Fibroblast of pulmonary artery (primary cell): Measurements from ENCODE around the gene LRRK1.

Source experiments
- DNase-seq: peaks from one replicate; pipeline ENCODE4 v3.0.0-alpha.2; 2010; ENCODE audit warnings: low read depth
- H3K4me3 ChIP-seq: replicated peaks from 2 replicates; pipeline ENCODE4 v1.5.1; 2011; ENCODE audit warnings: low read depth, mild to moderate bottlenecking, control low read depth, low read length, moderate library complexity
- CTCF ChIP-seq: IDR thresholded peaks from 2 replicates; pipeline ENCODE4 v1.5.1; 2011; ENCODE audit warnings: mild to moderate bottlenecking, control low read depth, low read length, inconsistent platforms; ENCODE audit errors: missing control alignments

Gene LRRK1

GRCh38 chr15:101066501-101067408, 147.6 kb downstream of the LRRK1 start:
- no peak for TF ChIP-seq CTCF
- H3K4me3 ChIP-seq: no peak overlapping the region
- DNase-seq: no peak

DNA sequence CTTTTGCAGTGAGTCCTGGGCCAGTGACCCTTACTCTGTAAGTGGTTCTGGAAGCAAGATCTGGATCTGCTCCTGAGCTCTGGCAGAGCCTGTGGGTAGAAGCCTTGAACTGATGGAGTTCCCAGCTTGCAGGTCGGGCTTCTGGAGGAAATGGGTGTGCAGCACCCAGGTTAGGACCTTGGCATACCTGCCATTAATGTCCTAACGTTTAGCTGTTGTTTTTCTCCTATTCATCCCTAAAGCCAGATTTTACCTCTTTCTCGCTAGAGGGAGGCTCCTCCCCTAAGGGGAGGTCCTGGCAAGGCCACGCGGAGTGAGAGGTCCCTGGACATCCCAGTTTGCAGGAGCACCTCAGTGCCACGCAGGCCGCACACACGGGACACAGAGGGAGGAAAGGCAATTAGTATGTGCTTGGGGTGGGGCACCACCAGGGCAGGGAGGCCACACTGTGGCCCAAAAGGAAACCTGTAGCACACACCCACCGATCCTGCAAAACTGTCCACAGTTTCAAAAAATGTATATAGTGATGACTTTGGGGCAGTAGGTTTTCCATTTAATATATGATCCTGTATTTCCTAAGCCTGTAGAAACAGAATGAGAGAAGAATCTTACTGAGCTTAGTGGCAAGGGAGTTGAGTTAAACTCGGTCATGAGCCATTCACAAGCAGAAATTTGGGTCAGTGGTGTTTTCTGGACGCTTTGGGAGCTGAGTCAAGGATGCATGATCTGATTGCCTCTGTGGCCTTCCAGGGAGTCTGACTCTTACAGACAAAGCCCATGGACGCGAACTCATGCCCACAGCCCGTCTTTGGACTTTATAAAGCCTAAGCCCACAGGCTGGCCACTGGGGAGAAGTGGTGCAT, 148.7 kb downstream of the LRRK1 start:
- no peak for DNase-seq
- no peak for TF ChIP-seq CTCF
- H3K4me3 ChIP-seq: no peak overlapping the region

DNA sequence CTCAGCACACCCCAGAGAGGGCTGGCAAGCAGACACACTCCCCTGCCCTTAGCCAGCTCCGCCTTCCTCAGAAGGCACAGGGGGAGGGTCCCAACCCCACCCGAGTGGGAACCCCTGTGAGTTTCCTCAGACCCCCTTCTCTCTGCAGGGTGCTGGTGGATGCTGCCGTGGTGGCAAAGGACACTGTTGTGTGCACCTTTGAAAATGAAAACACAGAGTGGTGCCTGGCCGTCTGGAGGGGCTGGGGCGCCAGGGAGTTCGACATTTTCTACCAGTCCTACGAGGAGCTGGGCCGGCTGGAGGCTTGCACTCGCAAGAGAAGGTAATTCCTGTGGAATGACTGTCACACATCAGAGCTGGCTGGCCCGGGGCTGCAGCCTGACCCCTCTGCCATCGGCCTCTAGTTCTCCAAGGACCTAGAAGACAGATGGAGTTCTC, 149.4 kb downstream of the LRRK1 start:
- H3K4me3 ChIP-seq: no peak overlapping the region
- no peak for DNase-seq
- TF ChIP-seq CTCF: no peak

GRCh38 chr15:101068961-101069653, 149.9 kb downstream of the LRRK1 start:
- peak; percentile 50 for DNase-seq
- no peak overlapping the region for H3K4me3 ChIP-seq
- no peak for TF ChIP-seq CTCF

GRCh38 chr15:101069654-101069973, 150.5 kb downstream of the LRRK1 start:
- TF ChIP-seq CTCF: no peak
- no peak overlapping the region for H3K4me3 ChIP-seq
- DNase-seq: no peak

GRCh38 chr15:101070024-101070423, 150.9 kb downstream of the LRRK1 start:
- H3K4me3 ChIP-seq: no peak overlapping the region

More at GRCh38 chr15:101070024-101070423, 150.9 kb downstream of the LRRK1 start:
- no peak for TF ChIP-seq CTCF
- no peak for DNase-seq
